PC-9 (cell line): ENCODE data around the gene DIPK1B.

Experiments
- CTCF ChIP-seq: fragments of 200-600 bp; sonication (generic); conservative IDR thresholded peaks from 2 replicates; pipeline ENCODE4 v1.6.1; 2017; ENCODE audit warnings: mixed run types, antibody characterized with exemption, mild to moderate bottlenecking, moderate library complexity
- EZH2 ChIP-seq: fragments of 200-600 bp; sonication (generic); IDR thresholded peaks from 2 replicates; pipeline ENCODE4 v1.8.0; 2017; ENCODE audit warnings: antibody characterized with exemption, low read depth

- TF ChIP-seq EZH2 (no peak), CTCF (no peak)
Measured at GRCh38 chr9:136678034-136678433, 34.3 kb upstream of the DIPK1B start.
